OCI-LY7 (cell line): ENCODE results near the gene SYN1.

Source experiments
- EZH2phosphoT487 ChIP-seq: fragments of 200-600 bp; sonication (generic); IDR thresholded peaks from 2 replicates; pipeline ENCODE4 v1.6.1; 2018; ENCODE audit warnings: low read depth, borderline replicate concordance, mild to moderate bottlenecking, mixed run types, antibody characterized with exemption, low read length, moderate library complexity, mixed read lengths
- TF ChIP-seq, protein P1 (sequence below): fragments of 200-600 bp; sonication (generic); conservative IDR thresholded peaks from 2 replicates; pipeline ENCODE4 v1.5.1; 2014; ENCODE audit warnings: mild to moderate bottlenecking, antibody characterized with exemption, low read length, moderate library complexity, mixed read lengths

DNA sequence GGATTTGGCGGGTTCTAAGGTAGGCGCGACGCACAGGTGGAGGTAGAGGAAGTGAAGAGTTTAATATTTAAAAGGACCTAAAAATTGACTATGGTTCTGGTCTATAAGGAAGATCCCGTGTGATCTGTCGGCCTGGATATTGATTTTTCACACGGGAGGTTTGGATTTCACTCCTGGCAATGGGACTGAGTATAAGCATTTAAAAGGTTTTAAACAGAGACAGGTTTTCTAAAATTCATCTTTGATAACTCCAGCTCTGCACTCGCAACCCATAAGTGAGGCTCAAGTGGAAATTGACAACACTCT is 39.7 kb upstream of the SYN1 start:
- TF ChIP-seq, protein P1, sequence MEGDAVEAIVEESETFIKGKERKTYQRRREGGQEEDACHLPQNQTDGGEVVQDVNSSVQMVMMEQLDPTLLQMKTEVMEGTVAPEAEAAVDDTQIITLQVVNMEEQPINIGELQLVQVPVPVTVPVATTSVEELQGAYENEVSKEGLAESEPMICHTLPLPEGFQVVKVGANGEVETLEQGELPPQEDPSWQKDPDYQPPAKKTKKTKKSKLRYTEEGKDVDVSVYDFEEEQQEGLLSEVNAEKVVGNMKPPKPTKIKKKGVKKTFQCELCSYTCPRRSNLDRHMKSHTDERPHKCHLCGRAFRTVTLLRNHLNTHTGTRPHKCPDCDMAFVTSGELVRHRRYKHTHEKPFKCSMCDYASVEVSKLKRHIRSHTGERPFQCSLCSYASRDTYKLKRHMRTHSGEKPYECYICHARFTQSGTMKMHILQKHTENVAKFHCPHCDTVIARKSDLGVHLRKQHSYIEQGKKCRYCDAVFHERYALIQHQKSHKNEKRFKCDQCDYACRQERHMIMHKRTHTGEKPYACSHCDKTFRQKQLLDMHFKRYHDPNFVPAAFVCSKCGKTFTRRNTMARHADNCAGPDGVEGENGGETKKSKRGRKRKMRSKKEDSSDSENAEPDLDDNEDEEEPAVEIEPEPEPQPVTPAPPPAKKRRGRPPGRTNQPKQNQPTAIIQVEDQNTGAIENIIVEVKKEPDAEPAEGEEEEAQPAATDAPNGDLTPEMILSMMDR: no peak
- no peak for TF ChIP-seq EZH2phosphoT487
